GM12801 (cell line): Measurements from ENCODE around the gene C20orf141.

ENCODE experiments used
- TF ChIP-seq, protein P1 (sequence below): IDR thresholded peaks from one replicate; pipeline ENCODE4 v1.5.1; 2011; ENCODE audit warnings: control low read depth; ENCODE audit not compliant: insufficient read length; ENCODE audit errors: extremely low read depth

Gene C20orf141, protein sequence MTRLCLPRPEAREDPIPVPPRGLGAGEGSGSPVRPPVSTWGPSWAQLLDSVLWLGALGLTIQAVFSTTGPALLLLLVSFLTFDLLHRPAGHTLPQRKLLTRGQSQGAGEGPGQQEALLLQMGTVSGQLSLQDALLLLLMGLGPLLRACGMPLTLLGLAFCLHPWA

DNA sequence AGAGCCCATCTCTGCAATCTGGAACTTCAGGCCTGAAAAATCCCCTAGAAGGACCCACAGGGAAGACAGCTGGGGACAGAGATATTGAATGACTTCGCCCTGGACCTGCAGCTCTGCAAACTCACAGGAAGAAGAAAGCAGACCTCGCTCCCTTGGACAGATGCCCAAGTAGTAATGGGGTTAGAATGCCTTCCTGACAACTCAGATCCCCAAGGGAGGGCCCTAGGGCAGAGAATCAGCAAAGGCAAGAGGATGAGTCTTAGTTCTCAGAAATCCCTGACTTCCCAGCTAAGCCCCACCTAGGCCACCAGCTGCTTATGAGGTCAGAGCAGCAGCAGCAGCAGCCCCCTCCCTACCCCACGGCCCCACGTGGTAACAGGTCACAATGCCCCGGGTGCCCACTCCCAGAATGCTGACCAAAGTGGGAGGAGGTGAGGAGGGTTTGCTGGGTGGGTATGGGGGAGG, at the start of gene C20orf141:
TSS of gene C20orf141 (plus strand) at position 401 of the 465 bp plus-strand sequence. CDS start 198 bp downstream, outside the sequence.
- TF ChIP-seq, protein P1, sequence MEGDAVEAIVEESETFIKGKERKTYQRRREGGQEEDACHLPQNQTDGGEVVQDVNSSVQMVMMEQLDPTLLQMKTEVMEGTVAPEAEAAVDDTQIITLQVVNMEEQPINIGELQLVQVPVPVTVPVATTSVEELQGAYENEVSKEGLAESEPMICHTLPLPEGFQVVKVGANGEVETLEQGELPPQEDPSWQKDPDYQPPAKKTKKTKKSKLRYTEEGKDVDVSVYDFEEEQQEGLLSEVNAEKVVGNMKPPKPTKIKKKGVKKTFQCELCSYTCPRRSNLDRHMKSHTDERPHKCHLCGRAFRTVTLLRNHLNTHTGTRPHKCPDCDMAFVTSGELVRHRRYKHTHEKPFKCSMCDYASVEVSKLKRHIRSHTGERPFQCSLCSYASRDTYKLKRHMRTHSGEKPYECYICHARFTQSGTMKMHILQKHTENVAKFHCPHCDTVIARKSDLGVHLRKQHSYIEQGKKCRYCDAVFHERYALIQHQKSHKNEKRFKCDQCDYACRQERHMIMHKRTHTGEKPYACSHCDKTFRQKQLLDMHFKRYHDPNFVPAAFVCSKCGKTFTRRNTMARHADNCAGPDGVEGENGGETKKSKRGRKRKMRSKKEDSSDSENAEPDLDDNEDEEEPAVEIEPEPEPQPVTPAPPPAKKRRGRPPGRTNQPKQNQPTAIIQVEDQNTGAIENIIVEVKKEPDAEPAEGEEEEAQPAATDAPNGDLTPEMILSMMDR: no peak

DNA sequence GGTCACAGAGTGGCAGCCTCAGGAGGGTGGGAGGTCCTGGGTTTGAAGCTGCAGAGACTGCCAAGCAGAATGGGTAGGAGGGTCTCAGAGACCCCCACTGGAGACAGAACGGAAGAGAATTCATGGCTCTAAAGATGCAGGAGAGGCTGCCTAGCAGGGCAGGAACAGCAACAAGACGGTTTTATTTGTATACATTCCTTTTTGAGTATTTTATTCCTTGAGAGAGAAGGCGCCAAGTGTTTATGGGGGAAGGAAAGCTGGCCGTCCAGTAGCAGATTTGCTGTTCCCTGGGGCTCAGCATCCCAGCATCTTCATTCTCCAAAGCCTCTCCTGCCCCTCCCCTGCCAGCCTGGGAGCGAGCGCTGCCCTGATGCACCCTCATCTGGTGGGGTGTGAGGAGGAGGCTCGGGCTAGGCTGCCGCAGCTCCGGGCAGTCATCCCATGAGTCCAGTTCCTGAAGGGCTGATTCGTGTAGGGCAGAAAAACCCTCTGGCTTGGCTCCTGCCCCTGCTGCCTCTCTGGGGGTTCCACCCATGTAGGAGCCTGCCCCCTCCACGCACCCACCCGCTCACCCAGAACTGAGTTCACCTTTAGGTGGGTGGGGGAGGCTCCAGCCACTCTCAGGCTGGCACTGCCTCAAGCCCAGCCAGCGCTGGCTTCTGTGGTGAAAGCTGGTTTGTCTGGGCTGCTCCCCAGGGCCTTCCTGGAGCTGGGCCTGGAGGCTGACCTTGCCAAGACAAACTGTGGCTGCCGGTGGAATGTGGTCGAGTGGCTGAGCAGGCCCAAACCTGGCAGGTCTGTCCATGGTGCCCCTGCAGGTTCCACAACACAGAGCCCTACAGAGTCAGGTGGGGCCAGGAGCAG, 46.8 kb upstream of the C20orf141 start:
- TF ChIP-seq, protein P1: no peak

DNA sequence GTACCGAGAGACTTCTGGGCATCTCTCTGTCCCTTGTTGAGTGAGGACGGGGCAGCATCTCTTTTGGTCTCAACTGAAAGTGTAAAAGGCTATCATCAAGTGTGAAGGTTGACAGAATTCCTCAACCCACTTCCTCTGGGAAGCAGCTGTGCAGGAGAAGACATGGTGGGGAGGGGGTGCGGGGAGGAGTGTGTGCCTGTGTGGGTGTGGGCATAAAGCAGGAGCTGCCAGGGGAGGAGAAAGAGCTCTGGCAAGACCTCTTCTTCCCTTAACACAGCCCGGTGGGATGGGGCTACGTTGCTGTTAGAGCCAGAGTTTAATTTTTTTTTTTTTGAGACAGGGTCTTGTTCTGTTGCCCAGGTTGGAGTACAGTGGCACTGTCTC, 46.2 kb upstream of the C20orf141 start:
- TF ChIP-seq, protein P1: no peak

DNA sequence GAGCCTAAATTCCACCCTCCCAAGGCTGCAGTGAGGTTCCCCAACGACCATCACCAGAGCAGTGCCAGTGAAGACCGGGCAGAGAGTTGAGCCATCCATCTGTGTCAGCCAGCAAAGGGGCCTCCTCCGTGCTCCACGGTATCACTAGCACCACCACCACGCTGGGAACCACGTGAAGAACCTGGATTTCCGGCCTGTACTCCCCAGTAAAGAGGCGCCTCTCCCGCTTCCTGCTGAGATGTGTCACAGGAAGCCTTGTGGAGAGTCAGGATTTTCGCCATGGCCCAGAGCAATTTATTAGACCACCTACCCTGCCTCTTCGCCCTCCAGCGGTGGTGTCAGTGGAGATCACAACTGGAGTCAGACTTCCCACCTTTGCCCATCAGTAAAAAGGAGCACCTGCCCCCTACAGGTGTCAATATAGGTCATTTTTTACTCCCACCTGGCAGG, 43.1 kb upstream of the C20orf141 start:
- TF ChIP-seq, protein P1: no peak

DNA sequence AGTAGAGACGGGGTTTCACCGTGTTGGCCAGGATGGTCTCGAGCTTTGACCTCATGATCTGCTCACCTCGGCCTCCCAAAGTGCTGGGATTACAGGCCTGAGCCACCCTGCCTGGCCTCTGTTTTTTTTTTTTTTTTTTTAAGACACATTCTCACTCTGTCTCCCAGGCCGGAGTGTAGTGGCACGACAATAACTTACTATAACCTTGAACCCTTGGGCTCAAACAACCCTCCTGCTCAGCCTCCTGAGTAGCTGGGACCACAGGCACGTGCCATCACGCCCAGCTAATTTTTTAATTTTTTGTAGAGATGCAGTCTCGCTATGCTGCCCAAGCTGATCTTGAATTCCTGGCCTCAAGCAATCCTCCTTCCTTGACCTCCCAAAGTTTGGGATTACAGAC, 41.0 kb upstream of the C20orf141 start:
- TF ChIP-seq, protein P1: no peak

DNA sequence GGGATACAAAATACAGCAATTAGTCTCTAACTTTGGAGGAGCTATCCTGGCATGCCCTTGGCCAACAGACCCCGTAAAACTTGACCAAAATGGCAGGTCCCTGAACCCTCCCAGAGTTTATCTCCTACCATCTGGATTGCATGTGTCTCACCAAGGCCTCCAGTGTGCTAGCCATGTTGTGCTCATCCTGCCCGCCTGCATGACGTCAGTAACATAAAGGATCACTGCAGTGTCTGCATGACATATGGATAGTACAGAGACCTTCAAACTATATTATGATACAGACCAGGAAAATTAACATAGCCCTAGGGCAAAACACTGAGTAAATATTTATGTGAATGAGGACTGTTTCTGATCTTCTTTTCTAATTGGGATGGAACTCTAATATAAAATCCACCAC, 39.6 kb upstream of the C20orf141 start:
- TF ChIP-seq, protein P1: no peak

DNA sequence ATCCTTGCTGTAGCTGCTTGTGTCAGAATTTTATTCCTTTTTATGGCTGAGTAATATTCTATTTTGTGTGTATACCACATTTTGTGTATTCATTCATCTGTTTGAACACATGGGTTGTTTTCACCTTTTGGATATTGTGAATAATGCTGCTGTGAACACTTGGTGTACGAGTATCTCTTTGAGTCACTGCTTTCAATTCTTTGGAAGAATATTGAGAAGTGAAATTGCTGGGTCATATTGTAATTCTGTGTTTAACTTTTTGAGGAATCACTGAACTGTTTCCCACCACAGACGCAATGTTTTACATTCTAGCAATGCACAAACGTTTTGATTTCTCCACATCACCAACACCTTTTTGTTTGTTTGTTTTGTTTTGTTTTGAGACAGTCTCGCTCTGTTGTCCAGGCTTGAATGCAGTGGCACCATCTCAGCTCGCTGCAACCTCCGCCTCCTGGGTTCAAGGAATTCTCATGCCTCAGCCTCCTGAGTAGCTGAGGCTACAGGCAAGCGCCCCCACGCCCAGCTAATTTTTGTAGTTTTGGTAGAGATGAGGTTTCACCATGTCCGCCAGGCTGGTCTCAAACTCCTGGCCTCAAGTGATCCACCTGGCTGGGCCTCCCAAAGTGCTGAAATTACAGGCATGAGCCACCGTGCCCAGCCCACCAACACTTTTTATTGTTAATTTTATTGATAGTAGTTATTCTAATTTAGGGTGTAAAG, 36.0 kb upstream of the C20orf141 start:
- TF ChIP-seq, protein P1: no peak
